ENCODE measurements around the gene DDR2.

DDR2 gene

DNA sequence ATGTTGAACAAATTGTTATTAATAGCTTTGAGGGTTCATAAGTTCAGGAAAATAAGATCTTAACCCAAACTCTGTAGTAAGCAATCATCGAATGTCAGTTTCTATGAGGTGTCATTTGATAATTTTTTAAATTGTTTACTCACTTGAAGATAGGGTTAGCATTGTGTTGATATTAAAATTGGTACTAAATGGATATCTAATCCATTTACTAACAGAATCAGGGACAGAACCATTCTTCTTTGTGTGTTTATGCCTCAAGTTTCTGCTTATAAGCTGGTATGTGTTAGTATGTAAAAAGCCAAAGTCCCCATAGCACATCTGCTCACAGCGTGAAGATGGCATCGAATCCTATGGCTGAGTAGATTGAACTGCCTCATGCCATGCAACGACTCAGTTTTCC is 13.4 kb downstream of the DDR2 start:
- Mint-ChIP-seq H3K4me3 (no peak overlapping the region), H3K4me1 (ENCODE audit: low read depth) (no peaks in the 10 kb centered on the region), H3K27ac (no peak overlapping the region), H3K36me3 (no peaks in the 10 kb centered on the region), H3K9me3 (ENCODE audit: low read depth) (no peaks in the 10 kb centered on the region), H3K27me3 (peaks cover 11% of the 10 kb centered on the region)

DNA sequence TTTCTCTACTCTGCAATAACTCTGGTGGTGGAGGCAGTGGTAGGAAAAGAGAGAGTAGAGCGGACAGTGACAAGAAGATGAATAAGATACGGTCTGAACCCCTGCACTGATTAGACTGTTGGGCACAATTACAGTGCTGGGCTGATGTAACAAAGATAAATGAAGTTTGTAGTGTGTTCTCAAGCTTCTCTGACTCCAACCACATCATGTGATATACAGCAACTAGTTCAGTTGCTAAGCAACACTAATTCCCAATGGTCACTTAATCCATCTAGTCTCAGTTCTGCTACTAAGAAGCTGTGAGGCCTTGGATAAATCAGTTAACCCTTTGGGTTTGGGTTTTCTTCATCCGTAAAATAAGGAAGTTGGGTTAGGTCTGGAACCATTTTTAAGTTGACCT is 17.3 kb downstream of the DDR2 start:
- Mint-ChIP-seq H3K4me3 (no peak overlapping the region), H3K27me3 (peaks cover 11% of the 10 kb centered on the region), H3K36me3 (no peaks in the 10 kb centered on the region), H3K27ac (no peak overlapping the region), H3K4me1 (ENCODE audit: low read depth) (no peaks in the 10 kb centered on the region), H3K9me3 (ENCODE audit: low read depth) (no peaks in the 10 kb centered on the region)

DNA sequence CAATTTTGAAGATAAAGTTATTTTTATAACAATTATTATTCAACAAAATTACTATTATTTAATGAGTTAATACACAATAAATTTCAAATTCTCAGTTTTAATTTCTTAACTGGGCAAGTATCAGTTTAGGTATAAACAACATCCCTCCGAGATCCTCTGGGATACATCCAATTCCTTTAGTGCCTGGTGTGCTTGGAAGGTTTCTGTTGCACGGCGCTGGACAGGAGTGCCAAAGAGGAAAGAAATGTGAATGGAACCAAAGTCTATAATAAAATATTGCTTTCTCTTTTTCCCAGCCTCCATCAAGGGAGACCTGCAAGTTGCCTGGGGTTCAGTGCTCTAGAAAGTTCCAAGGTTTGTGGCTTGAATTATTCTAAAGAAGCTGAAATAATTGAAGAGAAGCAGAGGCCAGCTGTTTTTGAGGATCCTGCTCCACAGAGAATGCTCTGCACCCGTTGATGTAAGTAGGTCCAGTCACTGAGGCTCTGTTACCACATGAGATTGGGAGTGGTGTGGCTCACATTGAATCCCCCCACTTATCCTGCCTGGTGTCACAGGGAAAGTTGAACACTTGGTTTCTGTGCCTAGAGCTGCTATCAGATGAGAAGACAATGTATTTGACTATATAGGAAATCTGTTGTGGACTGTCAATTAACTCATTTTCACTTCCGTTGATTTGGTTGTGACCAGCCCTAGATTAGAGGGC is 22.8 kb downstream of the DDR2 start:
- no peak overlapping the region for H3K27ac Mint-ChIP-seq
- H3K36me3 Mint-ChIP-seq, result no peaks in the 10 kb centered on the region
- no peak overlapping the region for H3K4me3 Mint-ChIP-seq
- no peaks in the 10 kb centered on the region for H3K4me1 Mint-ChIP-seq (ENCODE audit: low read depth)
- H3K9me3 Mint-ChIP-seq (ENCODE audit: low read depth), result no peaks in the 10 kb centered on the region
- peaks cover 4% of the 10 kb centered on the region for H3K27me3 Mint-ChIP-seq

DNA sequence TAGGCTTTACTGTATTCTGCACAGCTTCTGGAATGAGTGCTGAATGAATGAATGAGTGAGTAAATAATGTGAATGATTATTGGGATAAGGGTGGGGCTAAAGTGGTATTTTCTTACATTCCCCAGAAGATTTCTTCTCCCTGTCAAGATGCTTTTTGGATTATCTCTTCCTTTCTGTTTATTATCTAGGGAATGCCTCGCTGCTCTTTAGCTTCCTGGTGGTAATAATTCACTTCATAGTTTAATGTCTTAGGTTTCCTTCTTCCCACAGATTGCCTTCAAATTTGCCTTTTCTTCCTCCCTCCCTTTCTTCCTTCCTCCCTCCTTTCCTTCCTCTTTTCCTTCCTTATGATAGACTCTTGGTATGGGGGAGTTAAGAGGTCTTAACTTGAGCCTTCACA is 24.0 kb downstream of the DDR2 start:
- Mint-ChIP-seq H3K27ac (no peak overlapping the region), H3K36me3 (no peaks in the 10 kb centered on the region), H3K4me3 (no peak overlapping the region), H3K4me1 (ENCODE audit: low read depth) (no peaks in the 10 kb centered on the region), H3K9me3 (ENCODE audit: low read depth) (no peaks in the 10 kb centered on the region), H3K27me3 (peaks cover 4% of the 10 kb centered on the region)

DNA sequence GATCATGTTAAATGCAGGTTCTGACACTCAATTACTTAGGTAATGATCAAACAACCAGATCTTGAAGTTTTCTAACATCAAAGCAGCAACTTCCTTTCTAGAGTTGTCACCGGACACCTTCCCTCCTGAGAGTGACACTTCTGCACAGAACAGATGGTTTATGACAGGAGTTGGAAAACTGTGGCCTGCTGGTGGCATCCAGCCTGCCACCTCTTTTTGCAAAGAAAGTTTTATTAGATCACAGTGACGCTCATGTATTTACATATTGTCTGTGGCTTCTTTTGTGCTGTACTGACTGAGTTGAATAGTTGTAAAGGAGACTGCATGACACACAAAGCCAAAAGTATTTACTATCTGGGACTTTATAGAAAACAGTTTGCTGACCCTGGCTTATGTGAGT is 28.3 kb downstream of the DDR2 start:
- H3K27me3 Mint-ChIP-seq, result peaks cover 7% of the 10 kb centered on the region
- no peaks in the 10 kb centered on the region for H3K36me3 Mint-ChIP-seq
- no peaks in the 10 kb centered on the region for H3K9me3 Mint-ChIP-seq (ENCODE audit: low read depth)
- no peak overlapping the region for H3K4me3 Mint-ChIP-seq
- no peaks in the 10 kb centered on the region for H3K4me1 Mint-ChIP-seq (ENCODE audit: low read depth)
- no peak overlapping the region for H3K27ac Mint-ChIP-seq

DNA sequence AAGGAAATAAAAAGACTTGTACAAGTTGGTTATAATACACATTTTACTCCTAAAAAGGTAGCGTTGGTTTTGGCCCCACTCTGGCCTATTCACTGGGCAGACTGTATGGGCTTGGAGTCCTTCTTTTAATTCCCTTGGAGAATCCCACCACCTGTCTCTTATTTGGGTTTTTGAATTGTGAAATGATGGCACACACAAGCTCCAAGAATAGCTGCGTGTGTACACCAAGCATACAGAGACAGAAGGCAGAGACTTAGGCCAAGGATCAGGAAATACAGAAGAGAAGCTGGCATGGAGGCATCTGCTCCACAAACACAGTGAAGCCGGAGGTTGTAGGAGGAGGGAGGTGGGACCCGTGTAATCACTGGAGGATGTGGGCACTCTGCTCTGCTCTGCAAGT is 29.1 kb downstream of the DDR2 start:
- peaks cover 9% of the 10 kb centered on the region for H3K27me3 Mint-ChIP-seq
- H3K4me3 Mint-ChIP-seq, result no peak overlapping the region
- H3K27ac Mint-ChIP-seq, result no peak overlapping the region
- H3K9me3 Mint-ChIP-seq (ENCODE audit: low read depth), result no peaks in the 10 kb centered on the region
- H3K36me3 Mint-ChIP-seq, result no peaks in the 10 kb centered on the region
- H3K4me1 Mint-ChIP-seq (ENCODE audit: low read depth), result no peaks in the 10 kb centered on the region

DNA sequence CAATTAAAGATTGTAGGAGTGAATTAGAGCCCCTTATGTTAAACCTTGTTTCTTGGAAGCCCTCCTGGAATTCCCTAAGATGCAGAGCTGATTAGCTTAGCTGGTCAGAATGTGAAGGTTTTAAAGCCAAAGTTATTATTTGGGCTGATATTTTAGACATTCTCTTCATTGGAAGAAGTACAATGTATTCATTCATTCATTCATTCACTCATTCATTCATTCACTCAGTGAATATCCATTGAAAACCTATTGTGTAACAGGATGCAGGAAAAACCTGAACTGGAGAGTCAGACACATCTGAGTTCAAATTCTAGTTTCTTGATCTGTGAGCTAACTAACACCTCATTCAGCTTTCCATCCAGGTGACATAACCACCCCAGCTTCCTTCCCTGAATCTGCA is 29.7 kb downstream of the DDR2 start:
- H3K27me3 Mint-ChIP-seq, result peaks cover 10% of the 10 kb centered on the region
- no peak overlapping the region for H3K27ac Mint-ChIP-seq
- no peaks in the 10 kb centered on the region for H3K36me3 Mint-ChIP-seq
- no peaks in the 10 kb centered on the region for H3K4me1 Mint-ChIP-seq (ENCODE audit: low read depth)
- no peaks in the 10 kb centered on the region for H3K9me3 Mint-ChIP-seq (ENCODE audit: low read depth)
- no peak overlapping the region for H3K4me3 Mint-ChIP-seq

DNA sequence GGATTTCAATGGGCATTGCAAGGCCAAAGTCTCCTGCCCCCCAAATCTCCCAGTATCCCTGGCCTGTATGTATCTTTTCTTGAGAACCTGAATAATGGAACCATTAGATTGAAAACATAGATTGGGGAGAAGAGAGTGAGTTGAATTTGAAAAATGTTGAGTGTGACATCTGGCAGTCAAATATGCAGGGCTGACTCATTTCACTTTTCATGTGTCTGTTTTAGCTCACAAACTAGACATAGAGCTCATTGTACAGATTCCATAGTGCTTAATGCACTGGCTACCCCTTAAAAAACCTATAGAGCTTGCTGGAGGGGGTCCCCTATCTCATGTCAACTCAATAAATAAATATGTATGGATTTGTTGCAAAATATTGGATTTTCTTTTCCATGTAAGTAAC is 30.8 kb downstream of the DDR2 start:
- no peak overlapping the region for H3K27ac Mint-ChIP-seq
- peaks cover 7% of the 10 kb centered on the region for H3K27me3 Mint-ChIP-seq
- H3K4me1 Mint-ChIP-seq (ENCODE audit: low read depth), result no peaks in the 10 kb centered on the region
- no peak overlapping the region for H3K4me3 Mint-ChIP-seq
- no peaks in the 10 kb centered on the region for H3K9me3 Mint-ChIP-seq (ENCODE audit: low read depth)
- no peaks in the 10 kb centered on the region for H3K36me3 Mint-ChIP-seq

DNA sequence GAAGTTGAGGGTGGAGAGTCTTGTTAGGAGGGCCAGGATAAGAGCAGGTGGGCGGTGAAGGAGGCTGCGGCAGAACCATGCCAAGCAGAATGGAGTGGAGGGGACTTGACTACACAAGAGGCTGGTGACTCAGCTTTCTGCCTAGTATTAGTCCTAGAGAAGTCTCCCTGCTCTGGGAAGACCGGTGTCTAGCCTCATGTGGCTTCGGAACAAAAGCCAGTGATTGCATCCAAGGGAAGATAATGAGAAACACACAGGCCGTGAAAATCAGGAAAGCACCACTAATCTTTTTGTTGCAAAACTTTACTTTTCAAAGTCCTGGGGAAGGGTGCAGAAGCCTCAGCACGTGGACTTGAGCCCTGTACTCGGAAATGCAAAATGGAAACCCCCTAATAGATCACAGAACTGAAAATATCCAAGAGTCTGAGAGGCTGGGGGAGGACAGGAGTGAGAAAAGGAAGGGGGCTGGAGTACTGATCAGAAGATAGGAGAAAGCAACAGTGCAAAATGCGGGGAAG is 31.4 kb downstream of the DDR2 start:
- no peaks in the 10 kb centered on the region for H3K4me1 Mint-ChIP-seq (ENCODE audit: low read depth)
- H3K27ac Mint-ChIP-seq, result no peak overlapping the region
- H3K36me3 Mint-ChIP-seq, result no peaks in the 10 kb centered on the region
- no peaks in the 10 kb centered on the region for H3K9me3 Mint-ChIP-seq (ENCODE audit: low read depth)
- H3K27me3 Mint-ChIP-seq, result peaks cover 7% of the 10 kb centered on the region
- no peak overlapping the region for H3K4me3 Mint-ChIP-seq

DNA sequence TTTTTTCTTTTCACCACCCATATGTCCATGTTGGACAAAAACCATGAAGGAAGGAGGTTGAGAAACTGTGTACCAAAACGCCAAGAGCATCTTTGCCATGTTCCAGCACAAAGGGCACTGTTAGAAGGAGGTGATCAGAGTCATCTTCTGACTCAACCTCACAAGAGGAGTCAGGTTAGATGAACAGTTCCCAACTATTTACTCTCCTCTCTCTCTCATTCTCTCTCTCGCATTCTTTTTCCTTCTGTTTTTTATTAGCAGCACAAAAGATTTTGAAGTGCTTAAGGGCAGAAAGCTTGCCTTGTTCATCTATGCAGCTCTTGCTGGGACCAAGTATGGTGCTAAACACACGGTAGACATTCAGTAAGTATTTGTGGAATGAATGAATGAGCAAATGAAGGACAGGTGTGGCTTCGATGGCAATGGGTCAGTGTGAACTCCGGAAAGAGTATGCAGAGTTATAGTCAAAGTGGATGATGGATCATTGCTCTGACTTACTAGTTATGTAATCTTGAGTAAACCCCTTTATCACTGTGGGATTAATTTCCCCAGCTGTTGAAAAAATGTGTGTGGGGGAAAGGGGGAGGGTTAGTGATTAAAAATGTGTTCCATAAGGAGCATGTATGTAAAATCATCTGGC is 33.9 kb downstream of the DDR2 start:
- Mint-ChIP-seq H3K4me1 (ENCODE audit: low read depth) (no peaks in the 10 kb centered on the region), H3K9me3 (ENCODE audit: low read depth) (no peaks in the 10 kb centered on the region), H3K27me3 (peaks cover 7% of the 10 kb centered on the region), H3K36me3 (no peaks in the 10 kb centered on the region), H3K4me3 (no peak overlapping the region), H3K27ac (no peak overlapping the region)

DNA sequence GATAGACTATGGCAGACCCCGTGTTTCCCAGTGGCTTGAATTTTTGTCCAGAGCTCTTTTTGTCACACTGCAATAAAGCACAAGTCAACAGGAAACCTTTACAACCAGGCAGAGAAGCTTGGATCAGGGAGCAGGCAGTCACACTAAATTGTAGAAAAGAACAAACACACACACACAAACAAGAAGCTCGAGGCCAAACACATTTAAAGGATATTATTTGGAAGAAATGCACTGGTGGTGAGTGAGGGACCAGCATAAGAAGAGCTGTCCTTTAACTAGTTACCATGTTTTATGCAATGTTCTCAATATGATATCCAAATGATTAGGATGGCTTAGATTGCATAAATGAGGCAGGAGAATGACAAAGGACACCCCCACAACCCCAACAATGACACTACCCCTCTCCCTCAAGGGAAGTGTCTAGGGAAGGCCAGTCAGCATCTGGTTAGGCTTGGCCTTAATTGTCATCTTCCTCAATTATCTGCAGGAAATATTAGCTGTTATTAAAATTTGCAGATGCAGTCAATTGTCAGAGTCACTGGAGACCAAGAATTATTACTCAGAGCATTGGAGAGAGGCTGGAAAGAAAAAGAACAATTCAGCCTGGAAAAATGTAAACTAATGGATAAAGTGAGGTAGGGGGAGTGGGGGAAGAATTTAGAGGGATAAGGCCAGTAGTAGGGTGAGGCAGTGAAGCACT is 35.3 kb downstream of the DDR2 start:
- no peak overlapping the region for H3K4me3 Mint-ChIP-seq
- H3K4me1 Mint-ChIP-seq (ENCODE audit: low read depth), result no peaks in the 10 kb centered on the region
- H3K9me3 Mint-ChIP-seq (ENCODE audit: low read depth), result no peaks in the 10 kb centered on the region
- no peaks in the 10 kb centered on the region for H3K36me3 Mint-ChIP-seq
- peaks cover 7% of the 10 kb centered on the region for H3K27me3 Mint-ChIP-seq
- H3K27ac Mint-ChIP-seq, result no peak overlapping the region

DNA sequence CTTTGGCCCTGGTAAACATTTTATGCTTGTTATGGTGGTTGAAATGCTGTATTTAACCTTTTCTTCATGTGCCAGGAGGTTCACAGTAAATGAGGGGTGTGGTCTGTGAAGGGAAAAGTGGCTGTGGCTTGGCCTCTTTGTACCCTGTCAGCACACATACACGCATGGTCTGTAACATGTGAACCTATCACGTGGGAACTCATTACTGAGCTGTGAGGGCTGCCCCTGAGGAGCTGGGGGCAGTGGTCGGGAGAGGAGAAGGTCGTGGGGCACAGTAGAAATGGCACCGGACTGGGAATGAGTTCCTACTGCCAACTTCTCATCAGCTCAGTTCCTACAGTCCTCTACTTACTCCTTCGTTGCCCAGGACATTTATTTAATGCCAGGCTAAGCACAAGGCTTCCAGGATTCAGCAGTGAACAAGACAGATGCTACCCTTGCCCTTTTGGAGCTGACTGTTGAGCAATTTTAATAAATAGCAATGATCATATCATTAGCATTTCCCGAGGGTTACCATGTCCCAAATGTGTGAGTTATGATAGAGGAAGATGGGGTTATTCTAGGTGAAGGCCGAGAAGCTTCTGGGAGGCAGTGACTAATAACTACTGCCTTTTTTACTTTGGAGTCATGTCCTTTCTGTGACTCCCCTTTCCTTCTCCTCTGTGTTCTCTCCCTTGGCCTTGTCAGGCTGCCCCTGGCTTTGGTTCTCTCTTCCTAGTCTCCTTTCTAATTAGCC is 38.8 kb downstream of the DDR2 start:
- peaks cover 2% of the 10 kb centered on the region for H3K36me3 Mint-ChIP-seq
- no peak overlapping the region for H3K4me3 Mint-ChIP-seq
- peaks cover 3% of the 10 kb centered on the region for H3K27me3 Mint-ChIP-seq
- H3K27ac Mint-ChIP-seq, result no peak overlapping the region
- H3K9me3 Mint-ChIP-seq (ENCODE audit: low read depth), result no peaks in the 10 kb centered on the region
- no peaks in the 10 kb centered on the region for H3K4me1 Mint-ChIP-seq (ENCODE audit: low read depth)

DNA sequence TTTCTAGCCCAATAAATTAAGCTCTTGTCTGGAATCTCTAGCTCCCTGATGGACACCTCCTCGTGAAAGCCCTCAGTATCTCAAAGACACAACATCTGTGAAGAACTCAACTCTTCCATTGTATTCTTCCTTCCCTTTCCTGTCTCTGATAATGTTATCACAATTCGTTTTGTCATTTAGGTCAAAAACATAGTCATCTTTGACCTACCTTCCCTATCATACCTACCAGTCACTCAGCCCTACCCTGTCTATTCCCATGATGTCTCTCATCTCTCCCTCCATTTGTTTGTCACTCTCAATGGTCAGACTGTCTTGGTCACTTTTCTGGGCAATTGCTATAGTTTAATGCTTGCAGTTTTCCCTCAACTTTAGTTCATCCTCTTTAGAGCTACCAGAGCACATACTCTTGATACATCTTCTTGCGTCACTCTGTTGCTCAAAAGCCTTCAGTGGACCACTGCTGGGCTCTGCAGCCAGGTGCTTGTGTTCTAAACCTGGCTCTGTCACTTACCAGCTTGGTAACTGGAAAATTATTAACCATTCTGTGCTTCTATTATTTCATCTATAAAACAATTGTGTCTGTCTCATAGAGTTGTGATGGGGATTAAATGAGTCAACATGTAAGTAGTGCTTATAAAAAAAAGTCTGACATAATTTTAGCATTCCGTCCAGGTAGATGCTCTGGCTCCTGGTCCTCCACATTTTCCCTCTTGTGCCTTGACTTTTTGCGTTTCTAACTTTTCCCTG is 39.6 kb downstream of the DDR2 start:
- H3K27me3 Mint-ChIP-seq, result peaks cover 2% of the 10 kb centered on the region
- H3K9me3 Mint-ChIP-seq (ENCODE audit: low read depth), result no peaks in the 10 kb centered on the region
- H3K4me1 Mint-ChIP-seq (ENCODE audit: low read depth), result no peaks in the 10 kb centered on the region
- no peak overlapping the region for H3K27ac Mint-ChIP-seq
- peaks cover 2% of the 10 kb centered on the region for H3K36me3 Mint-ChIP-seq
- no peak overlapping the region for H3K4me3 Mint-ChIP-seq

DNA sequence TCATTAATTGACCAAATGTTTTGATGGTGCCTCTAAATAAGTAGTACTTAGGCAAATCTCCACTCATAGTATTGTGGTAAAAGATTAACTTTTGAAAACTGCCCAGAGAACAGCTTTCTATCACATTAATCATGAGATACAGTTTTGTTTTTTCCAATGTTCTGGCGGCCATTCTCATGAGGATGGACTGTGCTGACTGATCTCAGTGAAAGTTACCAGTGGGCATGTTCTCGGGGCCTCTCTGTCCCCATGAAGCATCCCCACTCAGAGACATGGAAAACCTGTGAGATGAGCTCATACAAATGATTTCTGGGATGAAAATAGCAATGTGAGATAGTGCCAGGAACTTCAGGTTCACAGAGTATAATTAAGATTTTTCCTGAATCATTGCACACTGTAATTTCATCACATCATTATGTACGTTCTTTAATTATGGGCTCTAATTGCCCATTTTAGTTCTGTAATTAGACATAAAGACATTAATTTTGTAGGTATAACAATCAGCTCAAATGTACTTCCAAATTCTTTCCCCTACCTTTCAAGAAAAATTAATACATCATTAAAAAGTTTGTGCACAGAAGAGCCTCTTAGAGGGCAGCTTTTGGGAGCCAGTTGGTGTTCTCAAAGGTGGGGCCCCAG is 40.5 kb downstream of the DDR2 start:
- no peak overlapping the region for H3K4me3 Mint-ChIP-seq
- no peaks in the 10 kb centered on the region for H3K27me3 Mint-ChIP-seq
- H3K4me1 Mint-ChIP-seq (ENCODE audit: low read depth), result no peaks in the 10 kb centered on the region
- no peak overlapping the region for H3K27ac Mint-ChIP-seq
- H3K36me3 Mint-ChIP-seq, result peaks cover 2% of the 10 kb centered on the region
- H3K9me3 Mint-ChIP-seq (ENCODE audit: low read depth), result no peaks in the 10 kb centered on the region

Measured in activated naive CD8-positive, alpha-beta T cell (primary cell).